ENCODE data around the gene PELO.

DNA sequence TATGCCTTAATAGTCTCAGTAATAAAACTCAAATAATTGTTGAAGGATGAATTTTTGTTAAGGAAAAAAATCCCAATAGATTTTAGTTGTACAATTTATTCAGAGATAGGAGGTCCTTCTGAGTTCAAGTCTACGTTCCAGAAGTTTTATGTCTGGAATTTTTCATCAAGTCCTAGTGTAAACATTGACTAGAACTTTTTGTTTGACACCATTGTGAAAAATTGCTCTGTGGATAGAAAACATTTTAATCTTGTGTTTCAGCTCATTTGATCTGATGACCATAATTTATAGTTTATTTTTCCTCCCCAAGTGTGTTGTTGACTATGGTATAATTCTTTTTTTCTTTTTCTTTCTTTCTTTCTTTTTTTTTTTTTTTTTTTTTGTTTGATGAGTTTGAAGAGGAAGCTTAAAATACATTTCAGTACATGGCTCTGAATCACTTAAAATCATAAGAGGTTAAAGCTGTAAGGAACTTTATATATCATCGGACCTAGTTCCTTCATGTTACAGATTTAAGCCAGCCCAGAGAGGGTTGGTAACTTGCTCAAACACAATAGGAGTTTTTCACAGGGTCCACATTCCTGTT is 20.7 kb downstream of the PELO start:
- TF ChIP-seq POLR2A (IDR thresholded peaks at IDR 0.05), result no peak
- TF ChIP-seq, protein P1, sequence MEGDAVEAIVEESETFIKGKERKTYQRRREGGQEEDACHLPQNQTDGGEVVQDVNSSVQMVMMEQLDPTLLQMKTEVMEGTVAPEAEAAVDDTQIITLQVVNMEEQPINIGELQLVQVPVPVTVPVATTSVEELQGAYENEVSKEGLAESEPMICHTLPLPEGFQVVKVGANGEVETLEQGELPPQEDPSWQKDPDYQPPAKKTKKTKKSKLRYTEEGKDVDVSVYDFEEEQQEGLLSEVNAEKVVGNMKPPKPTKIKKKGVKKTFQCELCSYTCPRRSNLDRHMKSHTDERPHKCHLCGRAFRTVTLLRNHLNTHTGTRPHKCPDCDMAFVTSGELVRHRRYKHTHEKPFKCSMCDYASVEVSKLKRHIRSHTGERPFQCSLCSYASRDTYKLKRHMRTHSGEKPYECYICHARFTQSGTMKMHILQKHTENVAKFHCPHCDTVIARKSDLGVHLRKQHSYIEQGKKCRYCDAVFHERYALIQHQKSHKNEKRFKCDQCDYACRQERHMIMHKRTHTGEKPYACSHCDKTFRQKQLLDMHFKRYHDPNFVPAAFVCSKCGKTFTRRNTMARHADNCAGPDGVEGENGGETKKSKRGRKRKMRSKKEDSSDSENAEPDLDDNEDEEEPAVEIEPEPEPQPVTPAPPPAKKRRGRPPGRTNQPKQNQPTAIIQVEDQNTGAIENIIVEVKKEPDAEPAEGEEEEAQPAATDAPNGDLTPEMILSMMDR (IDR thresholded peaks at IDR 0.05), result no peak
